H9 (cell line): ENCODE measurements around the gene ADSL. TPM values are rescaled to one million over a fixed set of nuclear protein-coding genes. Genes with fewer than 3 reads are reported as not detected.

Source experiments
- DNase-seq: peaks from one replicate; pipeline ENCODE4 v3.0.0-alpha.2; 2017
- H2AFZ ChIP-seq: one replicate; pipeline ENCODE4 v1.6.1; 2013; ENCODE audit warnings: mild to moderate bottlenecking, low read length, control low read depth, moderate library complexity
- H2AK5ac ChIP-seq: 2 replicates; pipeline ENCODE4 v1.6.1; 2013; ENCODE audit warnings: low read length, control low read depth, mixed read lengths; ENCODE audit not compliant: insufficient read length
- H2BK120ac ChIP-seq: one replicate; pipeline ENCODE4 v1.6.1; 2013; ENCODE audit warnings: low read depth, mild to moderate bottlenecking, low read length, control low read depth, inconsistent platforms; ENCODE audit not compliant: poor library complexity, severe bottlenecking
- H2BK12ac ChIP-seq: 2 replicates; pipeline ENCODE4 v1.6.1; 2013; ENCODE audit warnings: low read length, control low read depth, mixed read lengths, low read depth; ENCODE audit not compliant: insufficient read length
- H2BK15ac ChIP-seq: 2 replicates; pipeline ENCODE4 v1.6.1; 2013; ENCODE audit warnings: low read depth, low read length, control low read depth
- H2BK20ac ChIP-seq: one replicate; pipeline ENCODE4 v1.6.1; 2013; ENCODE audit warnings: low read depth, mild to moderate bottlenecking, low read length, control low read depth, inconsistent platforms; ENCODE audit not compliant: poor library complexity, severe bottlenecking
- H2BK5ac ChIP-seq: 2 replicates; pipeline ENCODE4 v1.6.1; 2013; ENCODE audit warnings: low read length, control low read depth, mixed read lengths; ENCODE audit not compliant: insufficient read length
- H3K14ac ChIP-seq: 2 replicates; pipeline ENCODE4 v1.6.1; 2013; ENCODE audit warnings: low read length, control low read depth; ENCODE audit not compliant: insufficient read depth
- H3K18ac ChIP-seq: 2 replicates; pipeline ENCODE4 v1.6.1; 2013; ENCODE audit warnings: low read depth, mild to moderate bottlenecking, mixed read lengths, low read length, control low read depth; ENCODE audit not compliant: insufficient read length
- H3K23ac ChIP-seq: 2 replicates; pipeline ENCODE4 v1.6.1; 2013; ENCODE audit warnings: low read length, control low read depth, mixed read lengths, low read depth; ENCODE audit not compliant: insufficient read length
- H3K23me2 ChIP-seq: 2 replicates; pipeline ENCODE4 v1.6.1; 2013; ENCODE audit warnings: low read depth, mild to moderate bottlenecking, mixed read lengths, low read length, control low read depth; ENCODE audit not compliant: insufficient read length, poor library complexity, severe bottlenecking
- H3K27ac ChIP-seq: 2 replicates; pipeline ENCODE4 v1.5.1; 2013; ENCODE audit warnings: low read length, control low read depth, mixed read lengths, low read depth; ENCODE audit not compliant: insufficient read length
- H3K27me3 ChIP-seq: 2 replicates; pipeline ENCODE4 v1.6.1; 2013; ENCODE audit warnings: low read length, control low read depth, inconsistent platforms; ENCODE audit not compliant: insufficient read depth
- H3K4ac ChIP-seq: 2 replicates; pipeline ENCODE4 v1.6.1; 2013; ENCODE audit warnings: low read depth, mild to moderate bottlenecking, control low read depth, inconsistent platforms, low read length, moderate library complexity
- H3K4me1 ChIP-seq: 2 replicates; pipeline ENCODE4 v1.6.1; 2013; ENCODE audit warnings: low read length, control low read depth, inconsistent platforms; ENCODE audit not compliant: insufficient read depth
- H3K4me2 ChIP-seq: 2 replicates; pipeline ENCODE4 v1.6.1; 2013; ENCODE audit warnings: low read length, control low read depth, mixed read lengths; ENCODE audit not compliant: insufficient read length, insufficient read depth
- H3K56ac ChIP-seq: 2 replicates; pipeline ENCODE4 v1.6.1; 2013; ENCODE audit warnings: low read depth, mild to moderate bottlenecking, mixed read lengths, low read length, control low read depth; ENCODE audit not compliant: insufficient read length
- H3K79me1 ChIP-seq: 2 replicates; pipeline ENCODE4 v1.6.1; 2013; ENCODE audit warnings: low read depth, mild to moderate bottlenecking, moderate library complexity, low read length, control low read depth, inconsistent platforms; ENCODE audit not compliant: insufficient read depth, poor library complexity, severe bottlenecking
- H3K79me2 ChIP-seq: 2 replicates; pipeline ENCODE4 v1.6.1; 2013; ENCODE audit warnings: low read length, control low read depth, inconsistent platforms; ENCODE audit not compliant: insufficient read depth
- H3K9ac ChIP-seq: 2 replicates; pipeline ENCODE4 v1.6.1; 2013; ENCODE audit warnings: low read length, control low read depth, mixed read lengths; ENCODE audit not compliant: insufficient read length; ENCODE audit errors: extremely low read depth
- H3K9me3 ChIP-seq: one replicate; pipeline ENCODE4 v1.6.1; 2013; ENCODE audit warnings: low read depth, low read length, inconsistent platforms; ENCODE audit not compliant: control insufficient read depth
- H3T11ph ChIP-seq: one replicate; pipeline ENCODE4 v1.6.1; 2013; ENCODE audit warnings: mild to moderate bottlenecking, low read length, control low read depth, inconsistent platforms
- H4K20me1 ChIP-seq: one replicate; pipeline ENCODE4 v1.6.1; 2013; ENCODE audit not compliant: control insufficient read depth, insufficient read length, insufficient read depth
- H4K5ac ChIP-seq: 2 replicates; pipeline ENCODE4 v1.6.1; 2013; ENCODE audit warnings: low read depth, mild to moderate bottlenecking, mixed read lengths, low read length, control low read depth; ENCODE audit not compliant: insufficient read length
- H4K8ac ChIP-seq: replicated peaks from 2 replicates; pipeline ENCODE4 v1.6.1; 2013; ENCODE audit warnings: low read length, control low read depth, mixed read lengths, low read depth; ENCODE audit not compliant: insufficient read length
- H4K91ac ChIP-seq: 2 replicates; pipeline ENCODE4 v1.6.1; 2013; ENCODE audit warnings: low read depth, mild to moderate bottlenecking, moderate library complexity, mixed read lengths, low read length, control low read depth; ENCODE audit not compliant: insufficient read length
- H3K27ac Mint-ChIP-seq, 3 experiments: 2 replicates in 2 of 3; 3 replicates in 1 of 3; pipeline ENCODE4 v1.8.0; 2020 to 2021; ENCODE audit warnings: mixed read lengths in 3 of 3, mild to moderate bottlenecking in 1 of 3, moderate library complexity in 1 of 3
- H3K27me3 Mint-ChIP-seq: 2 replicates; pipeline ENCODE4 v1.8.0; 2021; ENCODE audit warnings: low read depth, mild to moderate bottlenecking, moderate library complexity, mixed read lengths
- H3K36me3 Mint-ChIP-seq, 3 experiments: 2 replicates in 2 of 3; 3 replicates in 1 of 3; pipeline ENCODE4 v1.8.0; 2020 to 2021; ENCODE audit warnings: low read depth in 3 of 3, mixed read lengths in 3 of 3; ENCODE audit not compliant: insufficient read depth in 1 of 3
- H3K4me1 Mint-ChIP-seq, 2 experiments: 2 replicates each; pipeline ENCODE4 v1.8.0; 2020; ENCODE audit warnings: mixed read lengths in 2 of 2
- H3K4me3 Mint-ChIP-seq, 2 experiments: 2 replicates in 1 of 2; 3 replicates in 1 of 2; pipeline ENCODE4 v1.8.0; 2020 to 2021; ENCODE audit warnings: mild to moderate bottlenecking in 2 of 2, mixed read lengths in 2 of 2, moderate library complexity in 1 of 2
- H3K9me3 Mint-ChIP-seq, 2 experiments: 2 replicates in 1 of 2; 3 replicates in 1 of 2; pipeline ENCODE4 v1.8.0; 2020; ENCODE audit warnings: mild to moderate bottlenecking in 2 of 2, mixed read lengths in 2 of 2, moderate library complexity in 1 of 2
- WGBS: extraction: QIAGEN DNeasy Blood & Tissue Kit; methylation state at CpG from one replicate; pipeline ENCODE4 v1.1.7; 2013; ENCODE audit warnings: missing lambda C conversion rate, low lambda C conversion rate, mixed read lengths; ENCODE audit not compliant: insufficient read length; ENCODE audit errors: extremely low coverage; 5-methylcytosine and 5-hydroxymethylcytosine counted together
- total RNA-seq: library from RNA; stranded (reverse); gene quantifications from 2 replicates; pipeline ENCODE4 v1.2.1, GENCODE V29; 2021
- TF ChIP-seq, protein P1 (sequence below): fragments of 200-600 bp; sonication (generic); conservative IDR thresholded peaks from 3 replicates; pipeline ENCODE4 v1.8.0; 2021; ENCODE audit warnings: antibody characterized with exemption, mild to moderate bottlenecking

ADSL gene
- total RNA-seq, 1 experiment from 2014 or later, result 175 TPM

DNA sequence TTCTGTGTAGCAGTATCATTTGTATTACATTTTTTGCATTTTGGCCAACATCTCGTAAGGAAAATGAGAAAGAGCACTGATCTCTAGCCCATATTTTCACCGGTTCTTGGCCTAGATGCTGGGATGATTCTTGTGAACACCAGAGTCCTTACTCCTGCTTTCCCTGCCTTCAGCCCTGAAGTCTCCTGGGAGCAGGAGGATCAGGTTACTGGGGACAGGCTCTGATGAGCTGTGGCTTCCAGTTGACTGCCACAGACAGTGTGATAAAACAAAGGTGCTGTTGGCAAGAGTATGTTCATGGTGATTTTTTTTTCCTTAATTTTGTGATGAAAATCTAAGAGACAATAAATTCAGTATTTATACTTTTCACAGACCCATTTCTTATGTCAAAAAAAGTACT is 34.2 kb upstream of the ADSL start:
- Histone ChIP-seq H4K20me1 (no peaks in the 10 kb centered on the region), H2BK5ac (no peak overlapping the region), H3K9ac (no peak overlapping the region), H4K5ac (no peak overlapping the region), H3K79me2 (no peaks in the 10 kb centered on the region), H4K91ac (no peak overlapping the region), H2AFZ (no peak overlapping the region), H3K4ac (no peak overlapping the region), H3K79me1 (no peaks in the 10 kb centered on the region), H3K23me2 (no peaks in the 10 kb centered on the region), H3K18ac (no peak overlapping the region), H3K4me2 (no peak overlapping the region), H4K8ac (no peak overlapping the region), H3K56ac (no peak overlapping the region), H3K4me1 (no peaks in the 10 kb centered on the region), H3T11ph (no peak overlapping the region), H2AK5ac (no peak overlapping the region), H3K27me3 (no peaks in the 10 kb centered on the region), H2BK120ac (no peak overlapping the region), H3K27ac (no peak overlapping the region), H3K14ac (no peak overlapping the region), H2BK20ac (no peak overlapping the region), H2BK15ac (no peak overlapping the region), H3K9me3 (no peaks in the 10 kb centered on the region), H2BK12ac (no peak overlapping the region), H3K23ac (no peak overlapping the region)
- H3K4me1 Mint-ChIP-seq, result no peaks in the 10 kb centered on the region
- DNase-seq, result no peak
- no peak overlapping the region for H3K4me3 Mint-ChIP-seq
- H3K36me3 Mint-ChIP-seq, result peaks cover 51 to 93% (median 80%) of the 10 kb centered on the region in 3 experiments
- no peaks in the 10 kb centered on the region for H3K9me3 Mint-ChIP-seq
- no peaks in the 10 kb centered on the region for H3K27me3 Mint-ChIP-seq
- TF ChIP-seq, protein P1, sequence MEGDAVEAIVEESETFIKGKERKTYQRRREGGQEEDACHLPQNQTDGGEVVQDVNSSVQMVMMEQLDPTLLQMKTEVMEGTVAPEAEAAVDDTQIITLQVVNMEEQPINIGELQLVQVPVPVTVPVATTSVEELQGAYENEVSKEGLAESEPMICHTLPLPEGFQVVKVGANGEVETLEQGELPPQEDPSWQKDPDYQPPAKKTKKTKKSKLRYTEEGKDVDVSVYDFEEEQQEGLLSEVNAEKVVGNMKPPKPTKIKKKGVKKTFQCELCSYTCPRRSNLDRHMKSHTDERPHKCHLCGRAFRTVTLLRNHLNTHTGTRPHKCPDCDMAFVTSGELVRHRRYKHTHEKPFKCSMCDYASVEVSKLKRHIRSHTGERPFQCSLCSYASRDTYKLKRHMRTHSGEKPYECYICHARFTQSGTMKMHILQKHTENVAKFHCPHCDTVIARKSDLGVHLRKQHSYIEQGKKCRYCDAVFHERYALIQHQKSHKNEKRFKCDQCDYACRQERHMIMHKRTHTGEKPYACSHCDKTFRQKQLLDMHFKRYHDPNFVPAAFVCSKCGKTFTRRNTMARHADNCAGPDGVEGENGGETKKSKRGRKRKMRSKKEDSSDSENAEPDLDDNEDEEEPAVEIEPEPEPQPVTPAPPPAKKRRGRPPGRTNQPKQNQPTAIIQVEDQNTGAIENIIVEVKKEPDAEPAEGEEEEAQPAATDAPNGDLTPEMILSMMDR, result no peak
- H3K27ac Mint-ChIP-seq, result no peak overlapping the region
- WGBS, result no CpG with 5 or more reads among the region's 2 CpGs
